ENCODE measurements around the gene GHR.

The GHR gene

GRCh38 chr5:42423285-42424165, at the start of gene GHR:
GHR (plus strand) TSS chr5:42423439; CDS start chr5:42565875, 142,436 bp downstream.
- DNase-seq: peak; percentile 78

GRCh38 chr5:42374679-42375273, 48.5 kb upstream of the GHR start:
- no peak for DNase-seq

- no peak for DNase-seq
Measured at GRCh38 chr5:42377496-42377895, 45.7 kb upstream of the GHR start.

GRCh38 chr5:42381973-42382372, 41.3 kb upstream of the GHR start:
- DNase-seq: no peak

- DNase-seq: no peak
Measured at GRCh38 chr5:42387563-42387962, 35.7 kb upstream of the GHR start.

- DNase-seq: no peak
Measured at GRCh38 chr5:42390115-42390514, 33.1 kb upstream of the GHR start.

GRCh38 chr5:42392917-42393316, 30.3 kb upstream of the GHR start:
- DNase-seq: no peak

- no peak for DNase-seq
Measured at GRCh38 chr5:42396111-42396510, 27.1 kb upstream of the GHR start.

- DNase-seq: no peak
Measured at GRCh38 chr5:42397267-42397666, 26.0 kb upstream of the GHR start.

GRCh38 chr5:42399702-42400101, 23.5 kb upstream of the GHR start:
- DNase-seq: no peak

GRCh38 chr5:42400474-42400873, 22.8 kb upstream of the GHR start:
- no peak for DNase-seq

- no peak for DNase-seq
Measured at GRCh38 chr5:42403236-42403635, 20.0 kb upstream of the GHR start.

- no peak for DNase-seq
Measured at GRCh38 chr5:42404366-42404765, 18.9 kb upstream of the GHR start.

GRCh38 chr5:42419294-42419693, 3.9 kb upstream of the GHR start:
- DNase-seq: no peak

GRCh38 chr5:42422656-42423280, 471 bp upstream of the GHR start:
- DNase-seq: no peak

- no peak for DNase-seq
Measured at GRCh38 chr5:42426016-42426415, 2.8 kb downstream of the GHR start.

GRCh38 chr5:42429694-42430093, 6.5 kb downstream of the GHR start:
- DNase-seq: no peak

- DNase-seq: no peak
Measured at GRCh38 chr5:42434047-42434724, 10.9 kb downstream of the GHR start.

- DNase-seq: no peak
Measured at GRCh38 chr5:42436051-42436450, 12.8 kb downstream of the GHR start.

- DNase-seq: no peak
Measured at GRCh38 chr5:42454216-42454995, 31.2 kb downstream of the GHR start.

- DNase-seq: no peak
Measured at GRCh38 chr5:42461033-42461432, 37.8 kb downstream of the GHR start.

GRCh38 chr5:42461507-42461906, 38.3 kb downstream of the GHR start:
- DNase-seq: no peak

- no peak for DNase-seq
Measured at GRCh38 chr5:42462083-42462482, 38.8 kb downstream of the GHR start.
